Pancreas (tissue), 10 donors: Measurements from ENCODE around the gene WDR82. TPM values are rescaled to one million over a fixed set of nuclear protein-coding genes. Genes with fewer than 3 reads are reported as not detected.
A peak's percentile ranks its signal among the peaks of the same experiment; 100 is the strongest.

Experiments used
- ATAC-seq, 4 donors: fragments of 200-7000 bp; cut with Tn5 transposase; one replicate each; pipeline versions ENCODE4 v1.8.0 to v1.9.1; 2020; ENCODE audit warnings: mild to moderate bottlenecking in 4 of 4, moderate library complexity in 4 of 4
- DNase-seq, 6 donors: peaks; one replicate each; pipeline ENCODE4 v3.0.0-alpha.2; 2020
- FAIRE-seq: peaks from 2 replicates; lab custom pipeline; 2012; peaks lifted over from hg19 to GRCh38; lab: Jason Lieb, UNC
- H3K27ac ChIP-seq, 4 donors: fragments of 200-600 bp; sonication (generic); 1 replicate in 3 of 4; 2 replicates in 1 of 4; pipeline versions ENCODE4 v1.5.0 to v1.8.0; 2020
- H3K27me3 ChIP-seq, 4 donors: fragments of 200-600 bp; one replicate each; pipeline ENCODE4 v1.8.0; 2021
- H3K36me3 ChIP-seq, 3 donors: fragments of 200-600 bp; sonication (generic) in 1 of 3; one replicate each; pipeline versions ENCODE4 v1.5.0 to v1.8.0; 2020 to 2021
- H3K4me1 ChIP-seq, 3 donors: fragments of 200-600 bp; one replicate each; pipeline ENCODE4 v1.8.0; 2021
- H3K4me3 ChIP-seq, 4 donors: fragments of 200-600 bp; sonication (generic) in 2 of 4; one replicate each; pipeline versions ENCODE4 v1.5.0 to v1.8.0; 2020 to 2021
- H3K9me3 ChIP-seq, 4 donors: fragments of 200-600 bp; one replicate each; pipeline ENCODE4 v1.8.0; 2021
- CTCF ChIP-seq, 4 donors: fragments of 200-600 bp; sonication (generic) in 3 of 4; IDR thresholded peaks; one replicate each; pipeline versions ENCODE4 v1.5.0 to v1.8.0; 2021; ENCODE audit warnings: antibody characterized with exemption in 4 of 4
- WGBS, 2 donors: extraction: QIAGEN DNeasy Blood & Tissue Kit; methylation state at CpG; one replicate each; pipeline ENCODE4 v1.1.7; 2013; 5-methylcytosine and 5-hydroxymethylcytosine counted together
- intact Hi-C, 3 donors: fragments of 100-400 bp; cut with DNase I; formaldehyde crosslinking; loops; one replicate each; pipeline versions ENCODE4 v1.11.1 to v1.14.2; 2022
- polyA plus RNA-seq, 2 donors: library from polyadenylated mRNA; stranded (reverse); fragments of 200-250 nt; gene quantifications; one replicate each; pipeline ENCODE4 v1.2.3, GENCODE V29; 2013
- total RNA-seq, 6 donors: library from RNA; stranded (reverse); fragmentation: NEBNext Ultra II Directional in 4 of 6; extraction: Animal tissue kit (Norgen Biotek cat#: 25700) in 4 of 6; gene quantifications; one replicate each; pipeline versions ENCODE4 v1.2.1 to v1.2.4, GENCODE V29; 2021 to 2023
- donor health status: healthy with polysubstance abuse.
- donor health status: DM: no; HTN: no; CAD: no; lungs with moderate emphysema.
- donor health status: DM: no; HTN: no; CAD: no.
- donor health status: control.
- donor health status: control.
- donor health status: Bipolar disorder and iron deficiency.
- donor health status: DM: yes; HTN: yes; CAD: no.
- donor health status: DM: no; HTN: no; CAD: no.
- donor health status: DM: no; HTN: no; CAD: no.
- donor health status: DM: yes; HTN: yes; CAD: no.

Gene WDR82
- total and polyA plus RNA-seq, 8 donors, result 9.0 to 32.1 (median 18.8) TPM

- 31 to 33% methylated on average over 9 of the region's 9 CpGs for WGBS, 2 donors
- DNase-seq (peak; percentile 67 to 95 (median 85)), FAIRE-seq (no peak), ATAC-seq (peak; percentile 33 to 74 (median 72))
- TF ChIP-seq CTCF (IDR thresholded peaks at IDR 0.05), result peak; percentile 80 to 95 (median 85)
- Histone ChIP-seq H3K4me1 (peaks cover 13 to 16% (median 15%) of the 10 kb centered on the region in 3 donors), H3K27me3 (no peaks in the 10 kb centered on the region), H3K4me3 (no peak overlapping the region), H3K27ac (no peak overlapping the region), H3K36me3 (no peaks in the 10 kb centered on the region), H3K9me3 (no peaks in the 10 kb centered on the region)
- intact Hi-C loops, result loop anchor here in 2 of 3 donors (5.0 to 10.0 kb wide), 3 partner anchors 54 to 122 kb away; partner anchors contain the start of gene WDR82 (in 1 of the 2)
Observed at GRCh38 chr3:52220380-52221026, 57.9 kb downstream of the WDR82 start.

- DNase-seq, result peak in 1 of 6 donors; percentile 54
- ATAC-seq, result no peak
- FAIRE-seq, result no peak
- H3K4me1 ChIP-seq, result peaks cover 13 to 16% (median 15%) of the 10 kb centered on the region in 3 donors
- peak overlapping the region in 2 of 4 donors; percentile 41 to 52 for H3K27ac ChIP-seq
- H3K9me3 ChIP-seq, result no peaks in the 10 kb centered on the region
- H3K27me3 ChIP-seq, result no peaks in the 10 kb centered on the region
- no peak for TF ChIP-seq CTCF (IDR thresholded peaks at IDR 0.05)
- 61 to 66% methylated on average over 6 of the region's 6 CpGs for WGBS, 2 donors
- intact Hi-C loops, result no loop called here
- H3K36me3 ChIP-seq, result peaks cover 0 to 8% (median 5%) of the 10 kb centered on the region in 3 donors
- H3K4me3 ChIP-seq, result no peak overlapping the region
Observed at GRCh38 chr3:52218937-52219650, 59.4 kb downstream of the WDR82 start.

- H3K36me3 ChIP-seq, result peaks cover 0 to 15% (median 5%) of the 10 kb centered on the region in 3 donors
- H3K27me3 ChIP-seq, result no peaks in the 10 kb centered on the region
- peak overlapping the region in 2 of 4 donors; percentile 52 to 82 for H3K27ac ChIP-seq
- TF ChIP-seq CTCF (IDR thresholded peaks at IDR 0.05), result no peak
- H3K9me3 ChIP-seq, result no peaks in the 10 kb centered on the region
- 86 to 87% methylated on average over 12 of the region's 12 CpGs for WGBS, 2 donors
- no peak overlapping the region for H3K4me3 ChIP-seq
- intact Hi-C loops, result no loop called here
- no peak for ATAC-seq
- H3K4me1 ChIP-seq, result peaks cover 13 to 16% (median 15%) of the 10 kb centered on the region in 3 donors
- FAIRE-seq, result no peak
- DNase-seq, result peak in 3 of 6 donors; percentile 19 to 43 (median 33)
Observed at GRCh38 chr3:52218454-52218853, 60.0 kb downstream of the WDR82 start.

GRCh38 chr3:52218026-52218425 lies 60.4 kb downstream of the WDR82 start:
- 76 to 87% methylated on average over 3 of the region's 3 CpGs for WGBS, 2 donors
- ATAC-seq, result no peak

More at GRCh38 chr3:52218026-52218425, 60.4 kb downstream of the WDR82 start:
- no peak overlapping the region for H3K4me3 ChIP-seq
- H3K4me1 ChIP-seq, result peaks cover 13 to 16% (median 15%) of the 10 kb centered on the region in 3 donors
- peak in 2 of 6 donors; percentile 10 to 31 for DNase-seq
- H3K27ac ChIP-seq, result peak overlapping the region in 1 of 4 donors; percentile 82
- no peak for FAIRE-seq
- H3K9me3 ChIP-seq, result no peaks in the 10 kb centered on the region
- intact Hi-C loops, result no loop called here
- peaks cover 0 to 19% (median 5%) of the 10 kb centered on the region in 3 donors for H3K36me3 ChIP-seq
- TF ChIP-seq CTCF (IDR thresholded peaks at IDR 0.05), result no peak
- no peaks in the 10 kb centered on the region for H3K27me3 ChIP-seq
